Tibial artery (tissue), 4 donors: ENCODE data around the gene PANX3.

Experiments
- DNase-seq, 2 donors: peaks; one replicate each; pipeline ENCODE4 v3.0.0-alpha.2; 2019
- H3K27ac ChIP-seq, 2 donors: fragments of 200-600 bp; sonication (generic) in 1 of 2; 1 replicate in 1 of 2; 2 replicates in 1 of 2; pipeline ENCODE4 v1.5.1; 2018 to 2019; ENCODE audit warnings: mild to moderate bottlenecking in 1 of 2
- H3K27me3 ChIP-seq, 2 donors: fragments of 200-600 bp; sonication (generic) in 1 of 2; one replicate each; pipeline versions ENCODE4 v1.5.1 to v1.6.0; 2016 to 2019
- H3K36me3 ChIP-seq, 3 donors: fragments of 200-600 bp; sonication (generic) in 2 of 3; one replicate each; pipeline ENCODE4 v1.5.1; 2016 to 2019; ENCODE audit warnings: mild to moderate bottlenecking in 2 of 3
- H3K4me1 ChIP-seq, 4 donors: fragments of 200-600 bp; sonication (generic) in 2 of 4; 1 replicate in 3 of 4; 2 replicates in 1 of 4; pipeline ENCODE4 v1.5.1; 2016 to 2019
- H3K4me3 ChIP-seq, 2 donors: fragments of 200-600 bp; sonication (generic) in 1 of 2; 1 replicate in 1 of 2; 2 replicates in 1 of 2; pipeline ENCODE4 v1.5.1; 2018 to 2019; ENCODE audit warnings: mild to moderate bottlenecking in 2 of 2
- H3K9me3 ChIP-seq, 3 donors: fragments of 200-600 bp; sonication (generic) in 1 of 3; one replicate each; pipeline ENCODE4 v1.5.1; 2016 to 2019
- CTCF ChIP-seq, 2 experiments: fragments of 200-600 bp in 1 of 2; fragments of 450-650 bp in 1 of 2; IDR thresholded peaks; one replicate each; pipeline ENCODE4 v1.5.1; 2017 to 2019; ENCODE audit warnings: antibody characterized with exemption in 2 of 2, mild to moderate bottlenecking in 1 of 2, moderate library complexity in 1 of 2
- intact Hi-C: fragments of 100-400 bp; cut with DNase I; formaldehyde crosslinking; loops from one replicate; pipeline ENCODE4 v1.15.0; 2023; ENCODE audit warnings: low total_unique reads

PANX3 gene

DNA sequence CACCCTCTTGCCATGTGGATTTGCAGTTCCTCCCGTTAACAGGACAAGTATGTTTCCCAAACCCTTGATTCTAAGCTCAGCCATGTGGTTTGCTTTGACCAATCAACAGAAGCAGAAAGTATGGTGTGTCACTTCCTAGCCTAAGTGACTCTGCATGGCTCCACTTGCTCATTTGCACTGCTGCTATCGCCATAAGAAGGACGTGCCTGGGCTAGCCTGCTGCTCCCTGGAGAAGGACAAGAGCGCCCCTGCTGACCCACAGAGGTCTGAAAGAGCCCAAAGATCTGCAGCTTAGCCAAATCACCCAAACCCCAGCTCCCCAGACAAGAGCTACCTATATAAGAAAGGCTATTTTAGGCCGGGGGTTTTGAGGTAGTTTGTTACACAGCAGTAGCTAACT, 29.4 kb downstream of the PANX3 start:
- H3K9me3 ChIP-seq = no peaks in the 10 kb centered on the region
- peaks cover 8 to 41% (median 15%) of the 10 kb centered on the region in 3 donors for H3K36me3 ChIP-seq
- intact Hi-C loops = loop anchor here (5.0 kb wide), 1 partner anchor 197 kb away; no protein-coding TSS in a partner anchor
- no peak for DNase-seq
- H3K27me3 ChIP-seq = no peaks in the 10 kb centered on the region
- H3K27ac ChIP-seq = no peak overlapping the region
- no peak overlapping the region for H3K4me3 ChIP-seq
- H3K4me1 ChIP-seq = peaks cover 0 to 27% (median 6%) of the 10 kb centered on the region in 4 donors
- no peak for TF ChIP-seq CTCF (IDR thresholded peaks at IDR 0.05)

- H3K4me1 ChIP-seq = peaks cover 0 to 22% (median 6%) of the 10 kb centered on the region in 4 donors
- H3K36me3 ChIP-seq = peaks cover 6 to 27% (median 9%) of the 10 kb centered on the region in 3 donors
- no peak for DNase-seq
- H3K27ac ChIP-seq = no peak overlapping the region
- H3K4me3 ChIP-seq = no peak overlapping the region
- no peak for TF ChIP-seq CTCF (IDR thresholded peaks at IDR 0.05)
- no peaks in the 10 kb centered on the region for H3K9me3 ChIP-seq
- intact Hi-C loops = loop anchor here (5.0 kb wide), 1 partner anchor 195 kb away; no protein-coding TSS in a partner anchor
- H3K27me3 ChIP-seq = no peaks in the 10 kb centered on the region
Measured at GRCh38 chr11:124642628-124643027, 31.4 kb downstream of the PANX3 start.

DNA sequence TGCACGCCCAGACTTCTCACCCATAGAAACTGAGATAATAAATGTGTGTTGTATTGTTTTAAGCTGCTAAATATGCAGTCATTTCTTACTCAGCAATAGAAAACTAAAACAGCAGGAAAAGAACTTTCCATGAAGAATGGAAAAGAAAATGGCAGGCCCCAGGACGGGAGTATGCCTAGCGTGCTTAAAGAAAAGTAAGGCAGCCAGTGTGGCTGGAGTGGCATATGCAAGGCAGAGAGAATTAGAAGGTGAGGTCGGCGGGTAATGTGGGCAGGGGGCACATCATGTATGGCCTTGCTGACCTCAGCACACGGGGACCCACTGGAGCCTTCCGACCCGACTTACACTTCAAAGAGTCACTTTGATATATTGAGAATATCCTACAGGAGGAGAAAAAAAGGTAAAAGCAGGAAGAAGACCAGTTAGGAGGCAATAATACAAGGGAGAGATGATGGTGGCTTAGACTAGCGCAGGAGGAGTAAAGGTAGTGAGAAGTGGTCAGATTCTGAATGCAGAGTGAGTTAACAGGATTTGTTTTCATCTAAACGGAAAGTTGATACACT, 31.9 kb downstream of the PANX3 start:
- Histone ChIP-seq H3K27me3 (no peaks in the 10 kb centered on the region), H3K9me3 (no peaks in the 10 kb centered on the region), H3K4me1 (peaks cover 0 to 22% (median 6%) of the 10 kb centered on the region in 4 donors), H3K4me3 (no peak overlapping the region), H3K36me3 (peaks cover under 1 to 27% (median 9%) of the 10 kb centered on the region in 3 donors), H3K27ac (peak overlapping the region; percentile 55 to 58)
- no peak for TF ChIP-seq CTCF (IDR thresholded peaks at IDR 0.05)
- intact Hi-C loops = loop anchor here (5.0 kb wide), 1 partner anchor 194 kb away; no protein-coding TSS in a partner anchor
- no peak for DNase-seq

GRCh38 chr11:124643605-124644425, 32.6 kb downstream of the PANX3 start:
- Histone ChIP-seq H3K4me3 (no peak overlapping the region), H3K27ac (peak overlapping the region; percentile 55 to 58), H3K27me3 (no peaks in the 10 kb centered on the region), H3K4me1 (peaks cover 0 to 22% (median 6%) of the 10 kb centered on the region in 4 donors), H3K9me3 (no peaks in the 10 kb centered on the region), H3K36me3 (peaks cover 0 to 26% (median 3%) of the 10 kb centered on the region in 3 donors)
- intact Hi-C loops = loop anchor here (5.0 kb wide), 1 partner anchor 193 kb away; no protein-coding TSS in a partner anchor
- DNase-seq = no peak
- no peak for TF ChIP-seq CTCF (IDR thresholded peaks at IDR 0.05)

GRCh38 chr11:124644426-124645280, 33.4 kb downstream of the PANX3 start:
- peak; percentile 36 to 77 for DNase-seq
- TF ChIP-seq CTCF (IDR thresholded peaks at IDR 0.05) = peak; percentile 73 to 78
- Histone ChIP-seq H3K4me3 (peak overlapping the region; percentile 24 to 38), H3K36me3 (peaks cover 0 to 26% (median 0%) of the 10 kb centered on the region in 3 donors), H3K9me3 (no peaks in the 10 kb centered on the region), H3K27ac (peak overlapping the region; percentile 55 to 58), H3K27me3 (no peaks in the 10 kb centered on the region), H3K4me1 (peaks cover 0 to 22% (median 6%) of the 10 kb centered on the region in 4 donors)
- intact Hi-C loops = loop anchor here (5.0 kb wide), 2 partner anchors 173 to 193 kb away; no protein-coding TSS in a partner anchor
